HepG2 (cell line): ENCODE measurements around the gene RNF4. TPM values are rescaled to one million over a fixed set of nuclear protein-coding genes. Genes with fewer than 3 reads are reported as not detected.

Source experiments
- GZF1 ChIP-seq: sonication (generic); formaldehyde crosslinking; IDR thresholded peaks from 2 replicates; pipeline ENCODE4 v1.5.1; 2020; ENCODE audit warnings: mild to moderate bottlenecking, missing genetic modification reagents
- HDAC6 ChIP-seq: fragments of 200-600 bp; sonication (generic); IDR thresholded peaks from 2 replicates; pipeline ENCODE4 v1.7.0; 2017; ENCODE audit warnings: mild to moderate bottlenecking, antibody characterized with exemption, low read length, low read depth
- HMG20A ChIP-seq: IDR thresholded peaks from 2 replicates; pipeline ENCODE4 v1.6.1; 2016; ENCODE audit warnings: borderline replicate concordance
- IRX3 ChIP-seq: sonication (generic); formaldehyde crosslinking; IDR thresholded peaks from 2 replicates; pipeline ENCODE4 v1.8.1; 2023; ENCODE audit warnings: mild to moderate bottlenecking, low read depth, missing genetic modification reagents, borderline replicate concordance
- JDP2 ChIP-seq: sonication (generic); formaldehyde crosslinking; IDR thresholded peaks from 2 replicates; pipeline ENCODE4 v1.8.1; 2022; ENCODE audit warnings: missing genetic modification reagents, borderline replicate concordance
- SOX5 ChIP-seq: IDR thresholded peaks from 2 replicates; pipeline ENCODE4 v1.6.1; 2016; ENCODE audit warnings: borderline replicate concordance
- SP1 ChIP-seq, 2 experiments: fragments of 450-650 bp in 1 of 2; sonication (generic) in 1 of 2; formaldehyde crosslinking in 1 of 2; IDR thresholded peaks; 2 replicates each; pipeline versions ENCODE4 v1.4.0 to v1.6.1; 2016 to 2020; ENCODE audit warnings: missing genetic modification reagents in 1 of 2
- ZBTB20 ChIP-seq: sonication (generic); formaldehyde crosslinking; IDR thresholded peaks from 2 replicates; pipeline ENCODE4 v1.8.1; 2023; ENCODE audit warnings: missing genetic modification reagents, low read depth, mild to moderate bottlenecking, borderline replicate concordance
- ZNF33A ChIP-seq: sonication (generic); formaldehyde crosslinking; IDR thresholded peaks from 2 replicates; pipeline ENCODE4 v1.5.1; 2020; ENCODE audit warnings: missing genetic modification reagents, mild to moderate bottlenecking, moderate library complexity, borderline replicate concordance
- polyA plus RNA-seq, 8 experiments: library from polyadenylated mRNA; depleted of rRNA in 3 of 8; stranded (reverse) in 7 of 8; unstranded in 1 of 8; fragments of >200 nt; fragmentation: Illumina TruSeq in 4 of 8; extraction: Trizol in 4 of 8; gene quantifications; 2 replicates each; pipeline versions ENCODE4 v1.2.1 to v1.2.3, GENCODE V29; 2011 to 2016; ENCODE audit warnings: low read depth in 4 of 8, missing spikeins in 1 of 8, mixed read lengths in 1 of 8; ENCODE audit not compliant: insufficient read depth in 1 of 8
- total RNA-seq, 5 experiments: library from RNA; depleted of rRNA; stranded (reverse); fragments of >200 nt; fragmentation: Illumina TruSeq; extraction: Trizol; gene quantifications; 2 replicates each; pipeline ENCODE4 v1.2.3, GENCODE V29; 2016; ENCODE audit warnings: low read depth in 1 of 5
- TF ChIP-seq, protein P1 (sequence below), 2 experiments: sonication (generic) in 1 of 2; formaldehyde crosslinking in 1 of 2; IDR thresholded peaks; 2 replicates each; pipeline versions ENCODE4 v1.4.0 to v1.6.1; 2016 to 2020; ENCODE audit warnings: borderline replicate concordance in 1 of 2, low read depth in 1 of 2, mild to moderate bottlenecking in 1 of 2, missing genetic modification reagents in 1 of 2
- TF ChIP-seq, protein P2 (sequence below): sonication (generic); formaldehyde crosslinking; IDR thresholded peaks from 2 replicates; pipeline ENCODE4 v1.4.0; 2020; ENCODE audit warnings: low read depth, mild to moderate bottlenecking, missing genetic modification reagents
- TF ChIP-seq, protein P3 (sequence below): sonication (generic); formaldehyde crosslinking; IDR thresholded peaks from 2 replicates; pipeline ENCODE4 v1.5.0; 2020; ENCODE audit warnings: missing genetic modification reagents
- TF ChIP-seq, protein P4 (sequence below): IDR thresholded peaks from 2 replicates; pipeline ENCODE4 v1.6.1; 2016; ENCODE audit warnings: missing compliant biosample characterization, missing genetic modification reagents, borderline replicate concordance
- TF ChIP-seq, protein P5 (sequence below): sonication (generic); formaldehyde crosslinking; IDR thresholded peaks from 2 replicates; pipeline ENCODE4 v1.5.0; 2020; ENCODE audit warnings: missing genetic modification reagents, mild to moderate bottlenecking, borderline replicate concordance
- TF ChIP-seq, protein P6 (sequence below): IDR thresholded peaks from 2 replicates; pipeline ENCODE4 v1.6.1; 2016; ENCODE audit warnings: low read depth

Gene RNF4
- total and polyA plus RNA-seq, 2 of the 13 experiments (the other 11 are each of a cell fraction or from before 2014, with no cell fraction given), result 38.1 to 45.1 TPM

DNA sequence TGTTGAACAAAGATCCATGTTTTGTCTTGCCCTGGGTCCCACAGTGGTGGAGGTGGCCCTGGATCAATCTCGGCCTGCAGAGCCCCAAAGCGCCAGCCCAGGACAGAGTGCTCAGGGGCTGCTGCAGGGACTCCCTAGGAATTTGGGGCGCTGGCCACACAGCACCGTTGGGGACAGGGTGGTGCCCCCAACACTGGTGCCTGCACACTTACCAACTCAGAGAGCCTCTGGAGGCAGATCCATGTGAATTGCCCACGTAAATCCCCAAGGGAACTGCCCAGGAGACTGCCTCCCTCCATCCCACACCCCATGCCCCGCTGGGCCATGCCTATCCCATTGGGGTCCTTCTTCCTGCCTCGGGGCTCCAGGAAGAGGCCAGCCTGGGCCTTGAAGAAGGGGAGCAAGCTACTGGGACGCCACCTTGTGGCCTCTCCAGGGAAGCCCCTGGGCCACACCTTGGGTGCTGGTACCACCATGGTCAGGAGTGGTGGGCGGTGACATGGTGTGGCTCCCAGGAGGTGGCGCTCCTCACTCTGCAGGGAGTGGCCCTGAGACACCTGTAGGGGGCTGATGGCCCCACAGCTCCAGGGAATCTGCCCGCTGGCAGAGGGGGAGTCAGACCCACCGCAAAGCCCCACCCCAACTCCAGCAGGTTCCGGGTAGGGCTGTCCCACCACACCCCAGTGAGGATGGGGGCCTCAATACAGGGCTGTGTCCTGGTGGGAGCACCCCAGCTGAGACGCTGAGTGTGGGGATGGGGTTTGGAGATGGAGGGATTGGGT is 27.3 kb upstream of the RNF4 start (continued):
- TF ChIP-seq HMG20A (no peak), GZF1 (CRISPR knock-in tag) (0 out of 2 replicates have a peak, but pooled peaks have one; percentile 56), IRX3 (no peak), ZNF33A (CRISPR knock-in tag) (no peak), SP1 (IDR thresholded peaks at IDR 0.05) (no peak), SP1 (CRISPR knock-in tag; IDR thresholded peaks at IDR 0.05) (peak; percentile 76), JDP2 (CRISPR knock-in tag) (no peak), HDAC6 (no peak), ZBTB20 (CRISPR knock-in tag) (no peak), SOX5 (CRISPR knock-in tag) (no peak)
- TF ChIP-seq, protein P1, sequence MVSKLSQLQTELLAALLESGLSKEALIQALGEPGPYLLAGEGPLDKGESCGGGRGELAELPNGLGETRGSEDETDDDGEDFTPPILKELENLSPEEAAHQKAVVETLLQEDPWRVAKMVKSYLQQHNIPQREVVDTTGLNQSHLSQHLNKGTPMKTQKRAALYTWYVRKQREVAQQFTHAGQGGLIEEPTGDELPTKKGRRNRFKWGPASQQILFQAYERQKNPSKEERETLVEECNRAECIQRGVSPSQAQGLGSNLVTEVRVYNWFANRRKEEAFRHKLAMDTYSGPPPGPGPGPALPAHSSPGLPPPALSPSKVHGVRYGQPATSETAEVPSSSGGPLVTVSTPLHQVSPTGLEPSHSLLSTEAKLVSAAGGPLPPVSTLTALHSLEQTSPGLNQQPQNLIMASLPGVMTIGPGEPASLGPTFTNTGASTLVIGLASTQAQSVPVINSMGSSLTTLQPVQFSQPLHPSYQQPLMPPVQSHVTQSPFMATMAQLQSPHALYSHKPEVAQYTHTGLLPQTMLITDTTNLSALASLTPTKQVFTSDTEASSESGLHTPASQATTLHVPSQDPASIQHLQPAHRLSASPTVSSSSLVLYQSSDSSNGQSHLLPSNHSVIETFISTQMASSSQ (IDR thresholded peaks at IDR 0.05; ENCODE audit: low read depth), result no peak
- TF ChIP-seq, protein P1 (CRISPR knock-in tag; IDR thresholded peaks at IDR 0.05; ENCODE audit: borderline replicate concordance), result no peak
- TF ChIP-seq, protein P2, sequence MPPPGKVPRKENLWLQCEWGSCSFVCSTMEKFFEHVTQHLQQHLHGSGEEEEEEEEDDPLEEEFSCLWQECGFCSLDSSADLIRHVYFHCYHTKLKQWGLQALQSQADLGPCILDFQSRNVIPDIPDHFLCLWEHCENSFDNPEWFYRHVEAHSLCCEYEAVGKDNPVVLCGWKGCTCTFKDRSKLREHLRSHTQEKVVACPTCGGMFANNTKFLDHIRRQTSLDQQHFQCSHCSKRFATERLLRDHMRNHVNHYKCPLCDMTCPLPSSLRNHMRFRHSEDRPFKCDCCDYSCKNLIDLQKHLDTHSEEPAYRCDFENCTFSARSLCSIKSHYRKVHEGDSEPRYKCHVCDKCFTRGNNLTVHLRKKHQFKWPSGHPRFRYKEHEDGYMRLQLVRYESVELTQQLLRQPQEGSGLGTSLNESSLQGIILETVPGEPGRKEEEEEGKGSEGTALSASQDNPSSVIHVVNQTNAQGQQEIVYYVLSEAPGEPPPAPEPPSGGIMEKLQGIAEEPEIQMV (CRISPR knock-in tag), result no peak
- TF ChIP-seq, protein P3, sequence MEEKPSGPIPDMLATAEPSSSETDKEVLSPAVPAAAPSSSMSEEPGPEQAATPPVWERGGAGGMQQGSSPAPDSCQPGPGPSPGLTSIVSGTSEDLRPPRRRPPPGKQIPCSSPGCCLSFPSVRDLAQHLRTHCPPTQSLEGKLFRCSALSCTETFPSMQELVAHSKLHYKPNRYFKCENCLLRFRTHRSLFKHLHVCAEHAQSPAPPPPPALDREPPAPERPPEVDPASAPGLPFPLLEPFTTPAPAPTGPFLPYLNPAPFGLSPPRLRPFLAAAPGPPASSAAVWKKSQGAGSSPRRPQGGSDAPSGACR (CRISPR knock-in tag), result 0 out of 2 replicates have a peak, but pooled peaks have one; percentile 5
- TF ChIP-seq, protein P4, sequence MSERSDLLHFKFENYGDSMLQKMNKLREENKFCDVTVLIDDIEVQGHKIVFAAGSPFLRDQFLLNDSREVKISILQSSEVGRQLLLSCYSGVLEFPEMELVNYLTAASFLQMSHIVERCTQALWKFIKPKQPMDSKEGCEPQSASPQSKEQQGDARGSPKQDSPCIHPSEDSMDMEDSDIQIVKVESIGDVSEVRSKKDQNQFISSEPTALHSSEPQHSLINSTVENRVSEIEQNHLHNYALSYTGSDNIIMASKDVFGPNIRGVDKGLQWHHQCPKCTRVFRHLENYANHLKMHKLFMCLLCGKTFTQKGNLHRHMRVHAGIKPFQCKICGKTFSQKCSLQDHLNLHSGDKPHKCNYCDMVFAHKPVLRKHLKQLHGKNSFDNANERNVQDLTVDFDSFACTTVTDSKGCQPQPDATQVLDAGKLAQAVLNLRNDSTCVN (CRISPR knock-in tag), result no peak
- TF ChIP-seq, protein P5, sequence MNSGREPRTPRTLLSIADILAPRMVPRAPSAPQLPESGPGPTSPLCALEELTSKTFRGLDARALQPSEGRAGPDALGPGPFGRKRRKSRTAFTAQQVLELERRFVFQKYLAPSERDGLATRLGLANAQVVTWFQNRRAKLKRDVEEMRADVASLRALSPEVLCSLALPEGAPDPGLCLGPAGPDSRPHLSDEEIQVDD (CRISPR knock-in tag), result no peak
- TF ChIP-seq, protein P6, sequence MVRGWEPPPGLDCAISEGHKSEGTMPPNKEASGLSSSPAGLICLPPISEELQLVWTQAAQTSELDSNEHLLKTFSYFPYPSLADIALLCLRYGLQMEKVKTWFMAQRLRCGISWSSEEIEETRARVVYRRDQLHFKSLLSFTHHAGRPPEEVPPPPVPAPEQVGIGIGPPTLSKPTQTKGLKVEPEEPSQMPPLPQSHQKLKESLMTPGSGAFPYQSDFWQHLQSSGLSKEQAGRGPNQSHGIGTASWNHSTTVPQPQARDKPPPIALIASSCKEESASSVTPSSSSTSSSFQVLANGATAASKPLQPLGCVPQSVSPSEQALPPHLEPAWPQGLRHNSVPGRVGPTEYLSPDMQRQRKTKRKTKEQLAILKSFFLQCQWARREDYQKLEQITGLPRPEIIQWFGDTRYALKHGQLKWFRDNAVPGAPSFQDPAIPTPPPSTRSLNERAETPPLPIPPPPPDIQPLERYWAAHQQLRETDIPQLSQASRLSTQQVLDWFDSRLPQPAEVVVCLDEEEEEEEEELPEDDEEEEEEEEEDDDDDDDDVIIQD, result peak; percentile 24; the same call in 1 of the 2 replicates
